ENCODE data around the gene NKIRAS2. TPM values are rescaled to one million over a fixed set of nuclear protein-coding genes. Genes with fewer than 3 reads are reported as not detected.

Gene NKIRAS2
- total and polyA plus RNA-seq, 2 donors (not counting 3 experiments of a cell fraction or from before 2014, with no cell fraction given), result 57.3 to 87.6 TPM

GRCh38 chr17:41973408-41973811 is 46.5 kb upstream of the NKIRAS2 start:
- ChIA-PET POLR2A (interaction anchor here (0.7 kb wide), 1 partner anchor 22 kb away, joined by 3 read pairs; no protein-coding TSS in a partner anchor), CTCF (interaction anchor here (1.1 kb wide), 1 partner anchor 128 kb away, joined by 4 read pairs; no protein-coding TSS in a partner anchor)
- TF ChIP-seq, protein P1, sequence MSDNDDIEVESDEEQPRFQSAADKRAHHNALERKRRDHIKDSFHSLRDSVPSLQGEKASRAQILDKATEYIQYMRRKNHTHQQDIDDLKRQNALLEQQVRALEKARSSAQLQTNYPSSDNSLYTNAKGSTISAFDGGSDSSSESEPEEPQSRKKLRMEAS (IDR thresholded peaks at IDR 0.05; ENCODE audit: insufficient read depth, insufficient read length), result no peak
- TF ChIP-seq GATA2 (IDR thresholded peaks at IDR 0.05; ENCODE audit: insufficient read depth, insufficient read length, low read depth, low read length), result no peak
- TF ChIP-seq POLR2AphosphoS5 (IDR thresholded peaks at IDR 0.05; ENCODE audit: insufficient read depth, low read depth, low read length), result no peak
- no peak for TF ChIP-seq JUN (IDR thresholded peaks at IDR 0.05; ENCODE audit: borderline replicate concordance, insufficient read depth, insufficient read length, low read depth)
- no peak for TF ChIP-seq MYC (IDR thresholded peaks at IDR 0.05; ENCODE audit: low read depth, low read length)
- TF ChIP-seq, protein P2, sequence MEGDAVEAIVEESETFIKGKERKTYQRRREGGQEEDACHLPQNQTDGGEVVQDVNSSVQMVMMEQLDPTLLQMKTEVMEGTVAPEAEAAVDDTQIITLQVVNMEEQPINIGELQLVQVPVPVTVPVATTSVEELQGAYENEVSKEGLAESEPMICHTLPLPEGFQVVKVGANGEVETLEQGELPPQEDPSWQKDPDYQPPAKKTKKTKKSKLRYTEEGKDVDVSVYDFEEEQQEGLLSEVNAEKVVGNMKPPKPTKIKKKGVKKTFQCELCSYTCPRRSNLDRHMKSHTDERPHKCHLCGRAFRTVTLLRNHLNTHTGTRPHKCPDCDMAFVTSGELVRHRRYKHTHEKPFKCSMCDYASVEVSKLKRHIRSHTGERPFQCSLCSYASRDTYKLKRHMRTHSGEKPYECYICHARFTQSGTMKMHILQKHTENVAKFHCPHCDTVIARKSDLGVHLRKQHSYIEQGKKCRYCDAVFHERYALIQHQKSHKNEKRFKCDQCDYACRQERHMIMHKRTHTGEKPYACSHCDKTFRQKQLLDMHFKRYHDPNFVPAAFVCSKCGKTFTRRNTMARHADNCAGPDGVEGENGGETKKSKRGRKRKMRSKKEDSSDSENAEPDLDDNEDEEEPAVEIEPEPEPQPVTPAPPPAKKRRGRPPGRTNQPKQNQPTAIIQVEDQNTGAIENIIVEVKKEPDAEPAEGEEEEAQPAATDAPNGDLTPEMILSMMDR (IDR thresholded peaks at IDR 0.05; ENCODE audit: extremely low read depth in 1 of 2, insufficient read depth in 1 of 2, low read depth in 1 of 2, low read length in 2 of 2), result no peak
- no peak for TF ChIP-seq FOS (IDR thresholded peaks at IDR 0.05; ENCODE audit: borderline replicate concordance, insufficient read depth, low read length)
- no peak for TF ChIP-seq POLR2A (IDR thresholded peaks at IDR 0.05; ENCODE audit: low read depth, low read length)
- TF ChIP-seq EZH2 (IDR thresholded peaks at IDR 0.05; ENCODE audit: borderline replicate concordance, low read depth, low read length, severe bottlenecking), result no peak
- Histone ChIP-seq H3K9me3 (replicated peaks; ENCODE audit: control insufficient read depth, insufficient read depth, low read length) (no peaks in the 10 kb centered on the region), H3K79me2 (ENCODE audit: control insufficient read depth, insufficient read depth, low read length) (peaks cover 7% of the 10 kb centered on the region), H3K27ac (ENCODE audit: insufficient read depth, low read depth, low read length) (no peak overlapping the region), H3K4me2 (ENCODE audit: insufficient read depth, low read length) (no peak overlapping the region), H3K4me3 (replicated peaks in 1 of 3; ENCODE audit: insufficient read depth in 1 of 3, low read depth in 1 of 3, low read length in 3 of 3) (no peak overlapping the region), H3K4me1 (ENCODE audit: control insufficient read depth, extremely low read depth, insufficient read depth, low read length) (no peaks in the 10 kb centered on the region), H3K27me3 (ENCODE audit: control insufficient read depth in 2 of 2, insufficient read depth in 2 of 2, low read length in 2 of 2) (no peaks in the 10 kb centered on the region), H3K36me3 (ENCODE audit: control insufficient read depth in 2 of 2, extremely low read depth in 1 of 2, insufficient read depth in 2 of 2, low read length in 2 of 2) (peaks cover 13 to 65% of the 10 kb centered on the region in 2 experiments), H3K9me1 (replicated peaks; ENCODE audit: control insufficient read depth, extremely low read depth, insufficient read depth, low read length) (no peaks in the 10 kb centered on the region), H3K9ac (replicated peaks; ENCODE audit: extremely low read depth, insufficient read depth, low read length) (no peak overlapping the region), H2AFZ (ENCODE audit: low read depth, low read length) (no peak overlapping the region), H4K20me1 (replicated peaks; ENCODE audit: control insufficient read depth, extremely low read depth, insufficient read depth, low read length) (no peaks in the 10 kb centered on the region)
- intact Hi-C loops (cut with micrococcal nuclease) (no loop called here), dilution Hi-C loops (cut with MboI; ENCODE audit: extremely low pct_ligation_motif_present, low sequenced_read_pairs) (loop anchor here (25.0 kb wide), 1 partner anchor 139 kb away; the partner anchor contains the start of genes DHX58, HSPB9 and KAT2A)
- DNase-seq (ENCODE audit: low read depth, low spot score), result no peak
- BruUV-seq (replicated peaks), result no TSS peak
- no peak for FAIRE-seq
